GM12865 (cell line): Measurements from ENCODE around the gene GRIN1.

Experiments used
- DNase-seq: peaks from one replicate; pipeline ENCODE4 v3.0.0; 2010; ENCODE audit warnings: low read depth
- H3K4me3 ChIP-seq: 2 replicates; pipeline ENCODE4 v1.5.1; 2011; ENCODE audit warnings: mild to moderate bottlenecking, low read depth, low read length, control low read depth
- TF ChIP-seq, protein P1 (sequence below): IDR thresholded peaks from 2 replicates; pipeline ENCODE4 v1.5.1; 2011; ENCODE audit warnings: low read length, control low read depth, low read depth, inconsistent platforms; ENCODE audit not compliant: insufficient read depth; ENCODE audit errors: missing control alignments

The GRIN1 gene

DNA sequence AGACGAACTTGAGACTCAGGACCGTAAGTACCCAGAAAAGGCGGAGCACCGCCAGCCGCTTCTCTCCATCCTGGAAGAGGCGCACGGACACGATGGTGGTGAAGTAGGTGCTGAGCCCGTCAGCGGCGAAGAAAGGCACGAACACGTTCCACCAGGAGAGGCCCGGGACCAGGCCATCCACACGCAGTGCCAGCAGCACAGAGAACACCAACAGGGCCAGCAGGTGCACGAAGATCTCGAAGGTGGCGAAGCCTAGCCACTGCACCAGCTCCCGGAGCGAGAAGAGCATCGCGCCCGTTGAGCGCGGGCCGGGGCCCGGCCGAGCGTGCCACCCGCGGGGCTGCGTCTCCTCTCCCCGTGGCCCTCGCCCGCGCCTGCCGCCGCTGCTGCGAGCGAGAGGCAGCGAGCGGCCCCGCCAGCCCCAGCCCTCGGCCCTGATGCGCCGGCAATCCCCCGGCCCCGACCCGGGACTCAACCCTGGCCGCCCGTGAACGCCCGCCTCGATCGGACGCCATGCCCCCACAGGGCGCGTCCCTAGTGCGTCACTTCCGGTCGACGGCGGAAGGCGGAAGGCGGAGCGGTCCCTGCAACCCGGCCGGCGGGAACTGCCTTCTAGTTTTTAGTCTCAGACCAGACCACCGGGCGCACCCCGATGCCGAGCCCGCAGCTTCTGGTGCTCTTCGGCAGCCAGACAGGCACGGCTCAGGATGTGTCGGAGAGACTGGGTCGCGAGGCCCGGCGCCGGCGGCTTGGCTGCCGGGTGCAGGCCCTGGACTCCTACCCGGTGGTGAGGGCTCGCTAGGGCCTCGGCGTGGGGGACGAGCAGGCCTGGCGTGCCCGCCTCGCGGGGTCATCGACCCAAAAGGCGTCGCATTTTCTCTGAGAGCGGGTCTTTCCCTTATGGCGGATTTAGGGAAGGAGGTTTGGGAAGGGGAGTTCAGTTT lies 66.4 kb downstream of the GRIN1 start, which contains the start of the genes NDOR1 and TMEM203:
Gene NDOR1 (plus strand): TSS at position 575 of the 944 bp plus-strand sequence. CDS start 78 bp downstream, at position 653.
Gene TMEM203 (minus strand): TSS at position 523 of the 944 bp plus-strand sequence. CDS start 234 bp downstream, at position 289.
- peak within 1 kb of the TSS; percentile 86 for H3K4me3 ChIP-seq
- peak; percentile 89 for DNase-seq
- TF ChIP-seq, protein P1, sequence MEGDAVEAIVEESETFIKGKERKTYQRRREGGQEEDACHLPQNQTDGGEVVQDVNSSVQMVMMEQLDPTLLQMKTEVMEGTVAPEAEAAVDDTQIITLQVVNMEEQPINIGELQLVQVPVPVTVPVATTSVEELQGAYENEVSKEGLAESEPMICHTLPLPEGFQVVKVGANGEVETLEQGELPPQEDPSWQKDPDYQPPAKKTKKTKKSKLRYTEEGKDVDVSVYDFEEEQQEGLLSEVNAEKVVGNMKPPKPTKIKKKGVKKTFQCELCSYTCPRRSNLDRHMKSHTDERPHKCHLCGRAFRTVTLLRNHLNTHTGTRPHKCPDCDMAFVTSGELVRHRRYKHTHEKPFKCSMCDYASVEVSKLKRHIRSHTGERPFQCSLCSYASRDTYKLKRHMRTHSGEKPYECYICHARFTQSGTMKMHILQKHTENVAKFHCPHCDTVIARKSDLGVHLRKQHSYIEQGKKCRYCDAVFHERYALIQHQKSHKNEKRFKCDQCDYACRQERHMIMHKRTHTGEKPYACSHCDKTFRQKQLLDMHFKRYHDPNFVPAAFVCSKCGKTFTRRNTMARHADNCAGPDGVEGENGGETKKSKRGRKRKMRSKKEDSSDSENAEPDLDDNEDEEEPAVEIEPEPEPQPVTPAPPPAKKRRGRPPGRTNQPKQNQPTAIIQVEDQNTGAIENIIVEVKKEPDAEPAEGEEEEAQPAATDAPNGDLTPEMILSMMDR: no peak

GRCh38 chr9:137206602-137207001 lies 67.6 kb downstream of the GRIN1 start:
- TF ChIP-seq, protein P1: no peak
- DNase-seq: no peak
- peak overlapping the region; percentile 86 for H3K4me3 ChIP-seq

DNA sequence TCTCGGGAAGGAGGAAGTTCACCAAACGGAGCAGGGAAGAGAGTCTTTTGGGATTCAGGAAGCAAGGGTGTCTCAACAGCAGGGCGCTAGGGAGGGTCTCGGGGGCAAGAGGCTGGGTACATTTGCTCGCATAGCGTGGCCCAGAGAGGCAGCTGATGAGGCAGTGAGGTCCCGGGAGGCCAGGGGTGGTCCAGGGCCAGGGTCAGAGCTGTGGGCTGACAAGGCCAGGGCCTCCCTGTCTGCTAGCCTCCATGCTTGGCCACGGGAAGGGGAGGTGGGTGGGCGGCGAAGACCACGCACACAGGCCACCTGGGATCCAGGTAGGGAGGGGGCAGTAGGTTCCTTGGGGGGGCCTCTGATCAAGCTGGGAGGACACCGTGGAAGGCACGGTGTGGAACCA lies 72.6 kb downstream of the GRIN1 start:
- H3K4me3 ChIP-seq: no peak overlapping the region
- TF ChIP-seq, protein P1: no peak
- no peak for DNase-seq

DNA sequence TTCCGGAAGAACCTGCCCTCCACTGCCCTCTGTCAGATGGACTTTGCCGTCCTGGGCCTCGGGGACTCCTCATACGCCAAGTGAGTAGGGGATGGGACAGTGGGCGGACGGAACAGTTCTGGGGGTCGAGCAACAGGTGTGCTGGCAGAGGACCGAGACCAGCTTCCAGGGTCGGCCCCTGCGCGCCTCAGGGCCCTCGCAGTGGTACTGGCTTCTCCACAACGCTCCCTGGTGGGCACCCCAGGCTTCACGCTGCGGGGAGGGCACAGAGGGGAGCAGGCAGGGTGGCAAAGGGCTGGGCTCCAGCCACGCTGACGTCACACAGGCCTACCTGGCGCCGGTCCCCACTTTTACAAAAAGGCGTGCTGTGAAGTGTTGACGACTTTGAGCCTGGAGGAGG lies 73.6 kb downstream of the GRIN1 start:
- DNase-seq: no peak
- TF ChIP-seq, protein P1: no peak
- H3K4me3 ChIP-seq: no peak overlapping the region

- TF ChIP-seq, protein P1: no peak
- H3K4me3 ChIP-seq: no peak overlapping the region
- no peak for DNase-seq
Measured at GRCh38 chr9:137213160-137214060, 74.5 kb downstream of the GRIN1 start.

DNA sequence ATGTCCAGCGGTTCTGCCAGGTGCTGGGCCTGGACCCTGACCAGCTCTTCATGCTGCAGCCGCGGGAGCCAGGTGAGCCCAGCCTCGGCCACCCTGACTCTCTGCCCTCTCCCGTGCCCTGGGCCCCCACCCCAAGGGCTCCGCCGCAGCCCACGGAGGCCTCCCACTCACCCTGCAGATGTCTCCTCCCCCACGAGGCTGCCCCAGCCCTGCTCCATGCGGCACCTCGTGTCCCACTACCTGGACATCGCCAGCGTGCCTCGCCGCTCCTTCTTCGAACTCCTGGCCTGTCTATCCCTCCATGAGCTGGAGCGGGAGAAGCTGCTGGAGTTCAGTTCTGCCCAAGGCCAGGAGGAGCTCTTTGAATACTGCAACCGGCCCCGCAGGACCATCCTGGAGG lies 75.7 kb downstream of the GRIN1 start:
- no peak overlapping the region for H3K4me3 ChIP-seq
- DNase-seq: no peak
- TF ChIP-seq, protein P1: no peak
